Activated CD8-positive, alpha-beta memory T cell treated with anti-CD3 and anti-CD28 coated beads, Interleukin-2, amount 50 U/mL, for 48 hours (primary cell): Measurements from ENCODE around the gene ERN1.
A peak's percentile ranks its signal among the peaks of the same experiment; 100 is the strongest.

ENCODE experiments used
- DNase-seq: peaks from one replicate; pipeline ENCODE4 v3.0.0-alpha.2; 2020

ERN1 gene

DNA sequence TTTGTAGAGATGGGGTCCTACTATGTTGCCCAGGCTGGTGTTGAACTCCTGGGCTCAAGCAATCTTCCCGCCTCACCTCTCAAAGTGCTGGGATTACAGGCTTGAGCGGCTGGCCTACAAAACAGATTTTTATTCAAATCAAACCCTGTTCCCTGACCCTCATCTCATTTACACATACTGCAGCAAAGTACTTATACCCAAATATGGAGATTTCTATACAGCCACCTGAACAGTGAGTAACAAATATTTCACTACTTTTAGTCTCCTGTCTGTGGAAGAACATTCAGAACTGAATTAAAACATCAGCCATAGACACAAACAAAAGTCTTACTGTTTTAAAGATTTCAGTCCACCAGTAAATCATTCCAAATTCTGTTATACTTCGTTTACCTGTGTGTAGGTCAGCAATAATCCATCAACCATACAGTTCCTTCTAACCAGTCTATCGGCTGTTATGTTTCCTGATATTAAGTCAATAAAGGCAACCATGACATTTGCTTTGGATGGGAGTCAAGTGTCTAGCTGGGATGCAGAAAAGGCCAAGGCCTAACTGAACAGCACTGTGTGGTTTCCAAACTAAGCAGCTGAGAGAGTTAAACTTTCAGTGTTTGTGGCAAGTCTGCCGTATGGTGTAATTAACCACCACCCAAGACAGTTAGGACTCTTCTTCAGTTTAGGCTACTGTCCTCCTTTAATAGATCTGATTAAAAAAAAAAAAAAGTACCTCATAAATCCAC is 22.3 kb downstream of the ERN1 start:
- no peak for DNase-seq

DNA sequence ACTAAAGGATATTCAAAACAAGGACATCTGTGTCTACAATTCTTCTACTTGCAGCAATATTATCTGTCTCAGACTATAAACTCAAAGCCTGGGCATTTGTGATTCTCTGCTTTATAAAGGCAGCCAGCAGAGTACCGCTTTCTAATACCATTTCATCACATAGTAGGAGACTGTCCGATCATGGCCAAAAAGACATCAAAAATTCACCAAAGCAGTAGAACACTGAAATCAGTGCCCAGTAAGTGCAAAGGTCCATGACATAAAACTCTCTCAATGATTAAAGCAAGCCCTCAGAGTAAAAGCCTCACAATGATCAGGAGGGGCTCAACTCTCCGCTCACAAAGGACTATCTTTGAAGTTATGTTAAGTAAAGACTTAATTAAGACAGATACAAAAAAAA is 23.0 kb downstream of the ERN1 start:
- no peak for DNase-seq

DNA sequence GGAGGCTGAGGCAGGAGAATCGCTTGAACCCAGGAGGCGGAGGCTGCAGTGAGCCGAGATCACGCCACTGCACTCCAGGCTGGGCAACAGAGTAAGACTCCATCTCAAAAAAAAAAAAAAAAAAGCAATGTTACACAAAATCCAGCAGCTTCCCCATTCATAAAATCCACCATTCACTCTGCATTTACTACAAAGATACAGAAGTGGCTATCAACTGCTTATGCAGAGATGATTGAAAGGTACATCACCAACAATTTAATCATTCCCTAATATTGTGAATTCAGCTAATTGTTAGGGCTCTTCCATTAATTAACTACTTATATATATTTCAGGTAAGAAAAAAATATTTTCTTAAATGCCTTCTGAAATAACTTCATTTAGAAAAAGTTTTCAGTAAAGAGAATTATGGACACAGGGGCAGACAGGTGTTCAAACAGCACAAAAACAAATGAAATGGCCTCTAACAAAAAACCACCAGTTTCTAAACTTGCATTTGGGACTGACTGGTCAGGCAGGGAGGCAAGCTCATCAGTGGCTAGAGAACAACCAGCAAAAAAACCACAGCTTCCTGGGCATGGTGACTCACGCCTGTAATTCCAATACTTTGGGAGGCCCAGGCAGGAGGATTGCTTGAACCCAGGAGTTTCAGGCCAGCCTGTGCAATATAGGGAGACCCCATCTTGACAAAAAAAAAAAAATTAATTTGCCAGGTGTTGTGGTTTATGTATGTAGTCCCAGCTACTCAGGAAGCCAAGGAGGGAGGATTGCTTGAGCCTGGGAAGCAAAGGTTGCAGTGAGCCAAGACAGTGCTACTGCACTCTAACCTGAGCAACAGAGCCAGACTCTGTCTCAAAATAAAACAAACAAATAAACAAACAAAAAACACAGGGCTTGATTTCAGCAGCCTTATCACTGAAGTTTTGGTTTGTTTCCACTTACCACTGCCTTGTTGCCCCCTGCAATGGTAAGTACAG is 26.3 kb downstream of the ERN1 start:
- DNase-seq, result no peak

DNA sequence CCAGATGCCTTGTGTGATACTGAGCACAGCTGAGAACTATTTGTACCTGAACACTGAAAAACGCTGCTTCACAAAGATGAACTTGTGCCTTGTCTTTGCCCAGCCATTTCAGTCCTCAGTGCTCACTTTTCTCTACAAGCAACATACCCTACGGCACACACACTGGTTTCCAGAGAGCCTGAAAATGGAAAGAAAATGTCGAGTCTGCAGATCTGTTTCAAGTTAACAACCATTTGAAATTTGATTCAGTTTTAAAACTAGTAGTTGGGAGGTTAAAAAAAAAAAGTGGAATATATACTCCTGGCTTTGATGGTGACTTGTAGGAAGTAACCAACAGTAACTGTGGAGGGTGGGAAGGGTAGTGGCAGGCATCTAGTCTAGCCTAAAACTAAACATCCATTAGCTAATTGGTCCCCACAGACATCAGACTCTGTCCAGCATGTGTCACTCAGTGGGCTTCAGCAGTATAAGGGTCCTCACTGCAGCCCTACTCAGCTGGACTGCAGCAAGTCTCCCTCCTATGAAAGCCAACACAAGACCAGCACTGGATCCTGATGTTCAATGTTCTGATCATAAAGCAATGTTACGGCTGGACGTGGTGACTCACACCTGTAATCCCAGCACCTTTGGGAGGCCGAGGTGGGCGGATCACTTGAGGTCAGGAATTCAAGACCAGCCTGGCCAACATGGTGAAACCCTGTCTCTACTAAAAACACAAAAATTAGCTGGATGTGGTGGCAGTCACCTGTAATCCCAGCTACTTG is 27.1 kb downstream of the ERN1 start:
- no peak for DNase-seq

DNA sequence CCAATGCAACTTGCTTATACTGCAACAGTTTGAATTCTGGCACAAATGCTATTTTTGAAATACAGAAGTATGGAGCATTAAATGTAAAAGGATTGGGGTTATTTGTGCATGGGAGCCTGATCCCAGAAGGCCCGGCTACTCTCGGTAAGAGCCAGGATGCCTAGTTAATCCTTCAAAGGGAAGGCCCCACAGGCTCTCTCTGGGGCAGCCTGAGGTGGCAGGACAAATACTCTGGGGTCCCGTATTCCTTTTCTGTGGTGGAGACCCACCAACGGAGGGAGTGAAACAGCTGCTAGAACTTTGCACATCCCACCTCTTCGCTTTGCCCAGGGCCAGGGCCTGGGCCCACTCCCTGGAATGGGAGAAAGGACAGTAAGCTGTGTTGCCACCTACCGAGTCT is 30.4 kb downstream of the ERN1 start:
- peak; percentile 23 for DNase-seq

DNA sequence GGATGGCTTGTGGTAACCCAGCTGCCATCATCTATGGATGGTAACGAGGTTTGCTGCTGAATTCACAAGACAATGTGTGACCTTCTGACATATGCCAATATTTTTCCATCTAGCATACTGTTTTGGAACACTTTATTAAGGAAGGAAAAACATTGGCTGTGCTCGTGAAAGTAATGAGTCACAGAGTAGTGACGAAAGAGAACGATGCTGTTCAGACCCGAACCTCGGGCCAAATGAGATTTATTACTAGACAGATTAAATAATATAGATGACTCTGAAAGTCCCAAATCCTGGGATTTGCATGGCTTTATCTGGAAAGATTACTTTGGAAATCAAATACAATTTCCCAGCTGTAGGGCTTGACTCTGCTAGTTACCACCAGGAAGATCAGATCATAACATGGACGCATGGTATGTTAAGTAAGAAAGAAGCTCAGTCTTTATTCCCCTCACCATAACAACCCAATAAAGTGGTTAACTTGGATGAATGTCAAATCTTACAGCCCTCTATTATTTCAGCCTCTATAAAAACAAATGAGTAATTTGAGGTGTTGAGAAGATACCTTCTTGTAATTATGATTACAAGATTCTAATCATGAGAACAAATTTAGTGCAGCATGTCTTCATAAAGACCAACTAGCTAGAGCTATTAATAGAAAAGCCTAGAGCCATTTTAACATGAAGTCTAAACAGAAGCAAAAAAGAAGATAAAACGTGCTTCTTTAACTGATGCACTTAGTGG is 32.6 kb downstream of the ERN1 start:
- no peak for DNase-seq

DNA sequence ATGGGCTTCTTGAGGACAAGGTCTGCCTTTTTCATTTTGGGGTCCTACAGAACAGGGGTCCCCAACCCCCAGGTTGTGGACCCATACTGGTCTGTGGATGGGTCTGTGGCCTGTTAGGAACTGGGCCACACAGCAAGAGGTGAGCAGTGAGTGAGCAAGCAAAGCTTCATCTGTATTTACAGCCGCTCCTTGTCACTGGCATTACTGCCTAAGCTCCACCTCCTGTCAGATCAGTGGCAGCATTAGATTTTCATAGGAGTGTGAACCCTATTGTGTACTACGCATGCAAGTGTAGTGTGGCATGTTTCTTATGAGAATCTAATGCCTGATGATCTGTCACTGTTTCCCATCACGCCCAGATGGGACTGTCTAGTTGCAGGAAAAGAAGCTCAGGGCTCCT is 33.9 kb downstream of the ERN1 start:
- no peak for DNase-seq

DNA sequence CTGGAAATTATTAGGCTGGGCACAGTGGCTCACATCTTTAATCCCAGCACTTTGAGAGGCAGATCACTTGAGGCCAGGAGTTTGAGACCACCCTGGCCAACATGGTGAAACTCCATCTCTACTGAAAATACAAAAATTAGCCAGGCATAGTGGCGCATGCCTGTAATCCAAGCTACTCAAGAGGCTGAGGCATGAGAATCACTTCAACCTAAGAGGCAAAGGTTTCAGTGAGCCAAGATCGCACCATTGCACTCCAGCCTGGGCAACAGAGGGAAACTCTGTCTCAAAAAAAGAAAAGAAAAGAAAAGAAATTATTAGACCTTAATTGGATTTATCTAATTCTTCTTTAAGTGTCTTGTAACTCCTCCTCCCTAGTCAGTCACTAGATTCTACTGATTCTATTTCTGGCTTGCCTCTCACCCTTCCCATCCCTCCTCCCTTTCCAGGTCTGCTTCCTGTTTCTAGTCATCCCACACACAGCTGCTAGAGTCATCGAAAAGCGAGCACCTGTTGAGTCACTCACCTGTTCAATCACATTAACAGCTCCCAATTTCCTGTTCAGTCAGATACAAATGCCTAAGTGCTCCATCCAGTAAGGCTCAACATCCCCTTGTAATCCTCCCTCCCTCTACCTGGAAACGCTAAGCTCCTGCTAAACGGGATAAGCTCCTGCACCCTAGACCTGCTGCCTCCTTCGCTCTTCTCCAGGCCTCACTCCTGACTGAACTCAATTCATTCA is 34.6 kb downstream of the ERN1 start:
- DNase-seq, result no peak

DNA sequence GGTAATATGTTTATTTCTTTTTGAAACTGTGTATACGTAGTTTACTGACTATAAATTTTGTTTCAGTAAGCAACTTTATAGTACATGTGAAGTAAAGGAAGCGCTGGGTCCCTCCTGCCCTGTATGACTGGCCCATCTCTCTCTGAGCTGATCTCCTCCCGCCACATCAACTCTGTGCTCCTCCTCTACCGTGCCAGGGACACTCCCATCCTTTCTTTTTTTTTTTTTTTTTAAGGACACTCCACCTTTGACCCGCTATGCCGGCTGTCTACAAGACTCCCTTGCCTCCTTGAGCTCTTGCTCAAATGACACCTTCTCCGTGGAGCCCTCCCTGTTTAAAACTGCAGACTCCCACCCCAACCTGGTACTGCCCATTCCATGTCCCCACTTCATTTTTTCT is 35.5 kb downstream of the ERN1 start:
- no peak for DNase-seq

DNA sequence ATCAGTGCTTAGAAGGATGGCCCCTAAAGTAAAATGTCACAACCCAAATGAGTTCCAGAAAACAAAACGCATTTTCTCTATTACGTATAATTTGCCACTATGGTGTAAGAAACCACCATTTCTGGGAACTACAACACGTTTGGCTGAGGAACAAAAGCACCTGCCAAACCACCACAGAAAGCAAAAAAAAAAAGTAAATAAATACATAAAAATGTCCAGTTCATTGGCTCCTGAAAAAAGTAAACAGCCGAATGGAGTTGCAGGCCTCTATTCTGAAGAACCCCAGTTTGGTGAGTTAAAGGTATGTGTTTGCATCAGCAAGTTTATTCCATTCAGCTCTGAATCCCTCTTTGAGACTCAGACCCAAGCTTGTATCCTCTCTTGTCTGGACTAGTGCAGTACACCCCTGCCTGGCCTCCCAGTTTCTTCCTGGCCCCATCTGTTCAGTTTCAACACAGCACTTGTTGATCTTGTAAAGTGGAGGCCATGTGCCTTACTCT is 36.9 kb downstream of the ERN1 start:
- no peak for DNase-seq

DNA sequence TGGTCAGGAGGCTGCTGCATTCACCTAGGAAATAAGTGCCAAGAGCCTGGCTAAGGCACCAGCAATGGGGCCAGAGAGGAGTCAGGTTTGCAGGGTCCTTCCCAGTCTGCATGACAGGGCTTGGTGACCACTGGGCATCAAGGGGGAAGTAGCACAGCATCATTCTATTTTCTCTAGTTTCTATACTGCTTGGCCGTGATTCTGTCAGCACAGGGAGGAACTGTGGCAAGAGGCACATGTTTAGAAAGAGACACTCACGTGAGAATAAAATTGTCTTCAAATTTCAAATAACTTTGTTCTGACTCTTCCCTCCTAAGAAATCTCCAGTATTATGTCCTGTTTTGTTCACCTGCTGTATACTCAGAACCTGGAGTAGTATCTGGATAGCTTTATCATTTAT is 37.8 kb downstream of the ERN1 start:
- no peak for DNase-seq

DNA sequence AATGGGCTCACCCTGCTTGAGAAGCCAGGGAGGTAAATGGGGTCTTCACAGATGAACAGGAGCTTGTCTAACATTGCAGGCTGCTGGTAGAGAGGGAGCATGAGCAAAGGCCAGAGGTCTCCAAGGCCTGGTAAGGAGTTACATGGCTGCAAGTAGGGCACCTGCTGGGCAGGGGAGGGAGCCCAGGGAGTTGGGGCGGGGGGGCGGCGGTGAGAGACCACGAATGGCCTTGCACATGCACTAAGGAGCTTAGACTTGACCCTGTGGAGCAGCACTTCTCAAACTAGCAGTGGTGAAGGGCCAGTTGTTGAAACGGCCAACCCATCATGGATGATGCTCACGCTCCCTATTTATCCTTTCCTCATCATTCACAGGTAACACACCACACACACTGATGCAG is 38.4 kb downstream of the ERN1 start:
- no peak for DNase-seq

DNA sequence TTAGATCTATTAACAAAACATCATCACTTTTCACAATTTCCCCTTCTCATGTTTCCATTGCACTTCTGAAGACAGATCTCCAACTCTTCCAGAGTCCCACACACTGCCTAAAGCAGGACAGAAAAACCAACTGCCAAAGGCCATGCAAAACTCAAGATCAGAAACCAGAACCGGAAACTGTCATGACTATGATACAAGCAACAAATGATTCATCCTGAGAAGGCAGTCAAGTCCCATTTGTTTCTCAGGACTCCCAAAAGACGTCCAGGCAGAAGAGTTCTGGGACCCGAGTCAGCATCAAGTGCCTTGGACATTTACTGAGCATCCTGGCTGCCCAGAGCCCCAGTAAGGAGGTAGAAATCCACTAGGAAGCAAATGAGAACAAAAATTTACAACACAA is 38.8 kb downstream of the ERN1 start:
- no peak for DNase-seq

DNA sequence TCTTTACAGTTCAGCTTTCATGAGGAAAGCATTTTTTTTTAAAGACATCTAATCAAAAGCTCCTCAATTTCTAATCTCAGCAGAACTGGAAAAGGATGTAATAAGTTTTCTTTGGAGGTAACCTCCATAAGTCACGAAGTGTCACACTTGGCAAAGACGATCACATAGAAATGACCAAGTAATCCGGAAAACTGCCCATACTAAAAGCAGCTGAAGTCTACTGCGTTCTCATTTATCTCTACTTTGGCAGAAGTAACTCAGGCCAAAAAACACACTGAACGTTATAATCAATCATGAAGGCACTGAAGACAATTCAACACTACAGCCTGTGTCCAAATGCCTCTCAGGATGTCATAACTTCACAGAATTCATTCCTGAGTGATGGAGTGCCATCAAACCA is 39.8 kb downstream of the ERN1 start:
- no peak for DNase-seq

DNA sequence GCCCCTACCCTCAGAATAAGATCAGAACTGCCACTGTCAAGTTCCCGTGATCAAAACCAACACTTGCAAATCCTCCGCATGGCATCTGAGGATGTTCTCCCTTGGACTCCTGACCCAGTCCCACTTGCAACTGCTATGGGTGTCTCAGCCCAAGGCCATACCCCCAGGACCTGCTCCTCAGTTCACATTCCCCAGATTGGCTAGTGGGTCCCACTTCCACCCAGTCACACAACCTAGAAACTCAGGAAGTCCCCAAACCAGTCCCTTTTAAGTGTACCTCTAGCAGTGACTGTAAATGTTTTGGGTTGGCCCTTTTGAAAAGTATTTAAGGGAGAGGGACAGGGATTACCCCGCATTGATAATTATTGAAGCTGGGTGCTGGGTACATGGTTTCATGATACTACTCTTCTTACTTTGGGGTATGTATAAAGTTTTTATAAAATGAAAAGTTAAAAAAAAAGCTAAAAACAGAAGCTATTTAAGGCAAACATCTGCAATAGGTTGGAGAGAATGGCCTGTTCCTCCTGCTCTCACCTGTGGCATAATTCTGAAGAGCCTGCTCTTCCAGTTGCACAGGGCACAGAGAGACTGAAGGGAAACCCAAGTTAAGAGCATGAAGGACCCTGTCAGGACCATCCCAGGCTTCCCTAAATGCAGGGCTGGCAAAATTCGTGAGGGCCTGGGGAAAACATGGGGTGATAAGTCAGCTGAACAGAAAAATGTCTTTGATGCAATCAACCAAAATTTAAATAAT is 42.5 kb downstream of the ERN1 start:
- DNase-seq, result no peak

DNA sequence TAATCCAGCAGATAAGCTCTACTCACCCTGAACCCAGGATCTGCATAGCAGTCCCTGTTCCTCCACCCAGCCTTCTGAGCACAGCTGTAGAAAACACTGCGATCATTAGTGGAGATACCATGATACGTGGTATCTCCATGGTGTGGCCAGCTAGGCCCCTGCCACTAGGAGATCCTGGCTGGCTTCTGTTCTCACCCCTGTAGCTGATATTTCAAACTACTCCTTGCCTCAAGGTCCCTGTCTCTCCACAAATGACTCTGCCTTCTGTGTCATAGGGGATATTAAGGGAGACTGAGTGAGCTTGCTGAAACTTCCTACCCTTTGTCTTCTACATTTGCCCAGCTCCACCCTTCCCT is 44.3 kb downstream of the ERN1 start:
- no peak for DNase-seq

DNA sequence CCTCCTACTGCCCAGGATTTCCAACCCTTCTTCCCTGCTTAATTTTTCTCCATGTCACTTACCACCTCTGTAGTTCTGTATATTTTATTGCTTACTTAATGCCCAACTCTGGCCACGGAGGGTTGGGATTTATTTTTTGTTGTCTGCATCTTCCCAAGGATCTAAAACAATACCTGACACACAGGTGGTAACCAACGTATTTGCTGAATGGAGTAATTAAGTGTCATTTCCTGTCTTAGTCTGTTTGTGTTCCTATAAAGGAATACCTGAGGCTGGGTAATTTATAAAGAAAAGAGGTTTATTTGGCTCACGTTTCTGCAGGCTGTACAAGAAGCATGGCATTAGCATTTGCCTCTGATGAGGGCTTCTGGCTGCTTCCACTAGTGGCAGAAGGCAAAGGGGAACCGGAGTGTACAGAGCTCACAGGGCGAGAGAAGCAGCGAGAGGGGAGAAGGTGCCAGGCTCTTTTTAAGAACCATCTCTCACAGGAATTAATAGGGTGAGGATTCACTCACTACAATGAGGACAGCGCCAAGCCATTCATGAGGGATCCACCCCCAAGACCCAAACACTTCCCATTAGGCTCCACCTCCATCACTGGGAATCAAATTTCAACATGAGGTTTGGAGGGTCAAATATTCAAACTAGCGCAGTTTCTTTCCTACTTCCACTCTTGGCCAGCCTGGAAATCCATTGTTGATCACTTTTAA is 44.8 kb downstream of the ERN1 start:
- no peak for DNase-seq

DNA sequence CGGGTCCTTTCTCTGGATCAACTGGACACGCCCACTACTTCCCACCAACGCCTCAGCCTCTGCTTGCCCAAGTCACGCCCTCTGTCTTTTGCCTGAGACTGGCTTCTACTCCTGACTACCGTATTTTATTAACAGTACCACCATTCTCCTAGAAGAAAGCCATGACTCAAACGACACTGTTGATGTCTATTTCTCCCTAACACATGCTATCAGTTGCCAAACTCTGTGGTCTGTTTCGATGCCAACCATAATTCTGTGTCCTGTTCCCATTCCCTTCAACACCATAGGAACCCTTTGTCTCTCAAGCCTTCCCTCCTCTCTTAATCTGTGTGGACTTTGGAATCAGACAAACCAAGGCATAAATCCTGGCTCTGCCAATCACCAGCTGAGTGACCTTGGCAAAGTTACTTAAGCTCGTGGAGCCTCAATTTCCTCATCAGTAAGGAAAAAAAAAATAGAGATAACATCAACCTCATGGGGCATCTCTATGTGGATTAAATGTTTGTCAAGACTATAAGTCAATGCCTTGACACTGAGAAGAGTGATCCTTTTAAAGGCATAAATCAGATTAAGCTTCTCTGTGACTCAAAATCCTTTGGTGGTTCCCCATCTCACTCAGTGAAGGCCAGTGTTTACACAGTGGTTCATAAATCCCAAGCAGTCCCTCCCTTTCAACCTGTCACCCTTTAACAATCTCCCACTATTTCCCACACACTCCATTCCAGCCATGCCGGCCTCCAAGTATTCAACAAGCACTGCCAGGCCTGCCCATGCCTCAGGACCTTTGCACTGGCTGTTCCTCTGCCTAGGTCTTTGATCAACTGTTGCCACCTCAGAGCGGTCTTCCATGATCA is 45.6 kb downstream of the ERN1 start:
- DNase-seq, result no peak

DNA sequence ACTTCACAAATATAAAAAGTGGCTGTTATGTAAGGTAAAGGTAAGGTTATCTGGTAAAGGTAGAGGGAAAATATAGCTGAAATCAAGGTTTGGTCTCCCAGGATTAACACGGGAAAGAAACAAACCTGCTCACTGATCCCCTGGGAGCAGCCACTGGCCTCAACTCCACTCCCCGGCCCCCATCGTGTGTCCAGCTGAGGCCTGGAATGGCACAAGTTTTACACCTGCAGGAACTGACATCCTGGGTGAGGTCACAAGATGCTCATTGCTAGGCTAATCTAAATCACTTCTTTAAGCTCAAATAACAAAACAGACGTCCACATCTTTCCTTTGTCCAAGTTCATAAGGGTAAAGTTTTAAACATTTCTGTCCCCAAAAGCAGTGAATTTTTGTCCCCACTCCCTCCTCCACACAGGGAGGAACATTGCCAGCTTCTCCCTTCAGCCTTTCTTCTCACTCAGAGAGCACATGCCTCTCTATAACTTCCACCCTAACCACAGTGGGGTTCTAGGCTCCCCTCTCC is 46.3 kb downstream of the ERN1 start:
- no peak for DNase-seq
